ENCODE results near the gene FBXW8.

FBXW8 gene

GRCh38 chr12:116887244-116887643 is 23.5 kb upstream of the FBXW8 start:
- TF ChIP-seq OSR1 (CRISPR knock-in tag; IDR thresholded peaks at IDR 0.05) (no peak), ESRRG (CRISPR knock-in tag; IDR thresholded peaks at IDR 0.05) (no peak), ZNF565 (CRISPR knock-in tag; conservative IDR thresholded peaks at IDR 0.05; ENCODE audit: low read depth) (no peak), POU6F1 (CRISPR knock-in tag; IDR thresholded peaks at IDR 0.05; ENCODE audit: borderline replicate concordance, low read depth) (no peak), TOX (CRISPR knock-in tag; IDR thresholded peaks at IDR 0.05; ENCODE audit: borderline replicate concordance) (no peak), BACH2 (CRISPR knock-in tag; IDR thresholded peaks at IDR 0.05; ENCODE audit: borderline replicate concordance) (no peak), CSDC2 (CRISPR knock-in tag; IDR thresholded peaks at IDR 0.05) (no peak), ZFP3 (CRISPR knock-in tag; IDR thresholded peaks at IDR 0.05) (no peak), RARB (CRISPR knock-in tag; IDR thresholded peaks at IDR 0.05) (no peak), ZFP30 (CRISPR knock-in tag; IDR thresholded peaks at IDR 0.05) (no peak), ARNTL (CRISPR knock-in tag; IDR thresholded peaks at IDR 0.05; ENCODE audit: borderline replicate concordance, low read depth) (no peak), SNAI2 (CRISPR knock-in tag; IDR thresholded peaks at IDR 0.05) (no peak), TCF4 (CRISPR knock-in tag; IDR thresholded peaks at IDR 0.05; ENCODE audit: borderline replicate concordance) (no peak), TSHZ2 (CRISPR knock-in tag; IDR thresholded peaks at IDR 0.05) (no peak), PPARA (CRISPR knock-in tag; IDR thresholded peaks at IDR 0.05; ENCODE audit: borderline replicate concordance) (no peak), CREB5 (CRISPR knock-in tag; IDR thresholded peaks at IDR 0.05; ENCODE audit: low read depth) (no peak), ZNF70 (CRISPR knock-in tag; IDR thresholded peaks at IDR 0.05) (no peak), ZNF8 (CRISPR knock-in tag; IDR thresholded peaks at IDR 0.05) (no peak)
- ATAC-seq: no peak

- no peak for ATAC-seq
These were observed 22.9 kb upstream of the FBXW8 start for GRCh38 chr12:116887897-116888296.

GRCh38 chr12:116890330-116890729 is 20.4 kb upstream of the FBXW8 start:
- ATAC-seq: no peak
- no peak for TF ChIP-seq BACH2 (CRISPR knock-in tag; IDR thresholded peaks at IDR 0.05; ENCODE audit: borderline replicate concordance)
- no peak for TF ChIP-seq ZNF8 (CRISPR knock-in tag; IDR thresholded peaks at IDR 0.05)
- no peak for TF ChIP-seq RARB (CRISPR knock-in tag; IDR thresholded peaks at IDR 0.05)
- no peak for TF ChIP-seq TOX (CRISPR knock-in tag; IDR thresholded peaks at IDR 0.05; ENCODE audit: borderline replicate concordance)
- no peak for TF ChIP-seq POU6F1 (CRISPR knock-in tag; IDR thresholded peaks at IDR 0.05; ENCODE audit: borderline replicate concordance, low read depth)
- TF ChIP-seq PATZ1 (CRISPR knock-in tag; IDR thresholded peaks at IDR 0.05; ENCODE audit: borderline replicate concordance): no peak
- no peak for TF ChIP-seq ZNF565 (CRISPR knock-in tag; conservative IDR thresholded peaks at IDR 0.05; ENCODE audit: low read depth)
- TF ChIP-seq ZFP30 (CRISPR knock-in tag; IDR thresholded peaks at IDR 0.05): no peak

More at GRCh38 chr12:116887897-116888296, 22.9 kb upstream of the FBXW8 start:
- TF ChIP-seq ARNTL (CRISPR knock-in tag; IDR thresholded peaks at IDR 0.05; ENCODE audit: borderline replicate concordance, low read depth): no peak
- no peak for TF ChIP-seq GLIS3 (CRISPR knock-in tag; IDR thresholded peaks at IDR 0.05)
- no peak for TF ChIP-seq SNAI2 (CRISPR knock-in tag; IDR thresholded peaks at IDR 0.05)
